GM12864 (cell line): Measurements from ENCODE around the gene COL5A3.
"Not testable (repeated sequence)": the region's sequence is repeated elsewhere in the genome, so short reads cannot be mapped to it uniquely, and the experiment has no call there.

Source experiments
- DNase-seq: peaks from one replicate; pipeline ENCODE4 v3.0.0-alpha.2; 2011; ENCODE audit warnings: low read depth
- H3K4me3 ChIP-seq: 2 replicates; pipeline ENCODE4 v1.5.1; 2011; ENCODE audit warnings: mild to moderate bottlenecking, low read depth, low read length, control low read depth
- CTCF ChIP-seq: IDR thresholded peaks from 2 replicates; pipeline ENCODE4 v1.5.1; 2011; ENCODE audit warnings: low read depth, mild to moderate bottlenecking, moderate library complexity, low read length, control low read depth, inconsistent platforms; ENCODE audit errors: missing control alignments

Gene COL5A3

GRCh38 chr19:10037809-10038208 is 27.5 kb upstream of the COL5A3 start:
- H3K4me3 ChIP-seq: no peak overlapping the region
- TF ChIP-seq CTCF: no peak
- DNase-seq: no peak

- DNase-seq: no peak
- H3K4me3 ChIP-seq: no peak overlapping the region
- no peak for TF ChIP-seq CTCF
Observed at GRCh38 chr19:10037367-10037766, 27.1 kb upstream of the COL5A3 start.

- no peak for TF ChIP-seq CTCF
- no peak overlapping the region for H3K4me3 ChIP-seq
- no peak for DNase-seq
Observed at GRCh38 chr19:10036601-10037071, 26.3 kb upstream of the COL5A3 start.

GRCh38 chr19:10033614-10034013 is 23.3 kb upstream of the COL5A3 start:
- H3K4me3 ChIP-seq: no peak overlapping the region
- no peak for TF ChIP-seq CTCF
- DNase-seq: no peak

- peak; percentile 96 for TF ChIP-seq CTCF
- no peak overlapping the region for H3K4me3 ChIP-seq
Observed at GRCh38 chr19:10027158-10027997, 17.1 kb upstream of the COL5A3 start.

GRCh38 chr19:10026744-10027143 is 16.4 kb upstream of the COL5A3 start:
- no peak for TF ChIP-seq CTCF
- no peak overlapping the region for H3K4me3 ChIP-seq
- DNase-seq: no peak

More at GRCh38 chr19:10027158-10027997, 17.1 kb upstream of the COL5A3 start:
- peak; percentile 44 for DNase-seq

- DNase-seq, H3K4me3 ChIP-seq: not testable (repeated sequence)
Observed at GRCh38 chr19:10023096-10023495, 12.8 kb upstream of the COL5A3 start.
